ENCODE data around the gene U2SURP.

- TF ChIP-seq, protein P1, sequence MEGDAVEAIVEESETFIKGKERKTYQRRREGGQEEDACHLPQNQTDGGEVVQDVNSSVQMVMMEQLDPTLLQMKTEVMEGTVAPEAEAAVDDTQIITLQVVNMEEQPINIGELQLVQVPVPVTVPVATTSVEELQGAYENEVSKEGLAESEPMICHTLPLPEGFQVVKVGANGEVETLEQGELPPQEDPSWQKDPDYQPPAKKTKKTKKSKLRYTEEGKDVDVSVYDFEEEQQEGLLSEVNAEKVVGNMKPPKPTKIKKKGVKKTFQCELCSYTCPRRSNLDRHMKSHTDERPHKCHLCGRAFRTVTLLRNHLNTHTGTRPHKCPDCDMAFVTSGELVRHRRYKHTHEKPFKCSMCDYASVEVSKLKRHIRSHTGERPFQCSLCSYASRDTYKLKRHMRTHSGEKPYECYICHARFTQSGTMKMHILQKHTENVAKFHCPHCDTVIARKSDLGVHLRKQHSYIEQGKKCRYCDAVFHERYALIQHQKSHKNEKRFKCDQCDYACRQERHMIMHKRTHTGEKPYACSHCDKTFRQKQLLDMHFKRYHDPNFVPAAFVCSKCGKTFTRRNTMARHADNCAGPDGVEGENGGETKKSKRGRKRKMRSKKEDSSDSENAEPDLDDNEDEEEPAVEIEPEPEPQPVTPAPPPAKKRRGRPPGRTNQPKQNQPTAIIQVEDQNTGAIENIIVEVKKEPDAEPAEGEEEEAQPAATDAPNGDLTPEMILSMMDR (IDR thresholded peaks at IDR 0.05 in 4 of 5, conservative IDR thresholded peaks at IDR 0.05 in 1 of 5): no peak
- no peak for TF ChIP-seq POLR2A (IDR thresholded peaks at IDR 0.05)
Measured at GRCh38 chr3:142972092-142972753, 29.1 kb upstream of the U2SURP start.
